Measurements from ENCODE around the gene FFAR3. TPM values are rescaled to one million over a fixed set of nuclear protein-coding genes. Genes with fewer than 3 reads are reported as not detected.

FFAR3 gene
- total RNA-seq, 4 donors from 2014 or later, result 0.87 TPM; not detected in 3

GRCh38 chr19:35328851-35329285, 29.4 kb upstream of the FFAR3 start, which contains the start of gene CD22:
CD22 (plus strand) TSS chr19:35329187; CDS start chr19:35332041, 2,854 bp downstream.
- Histone ChIP-seq H3K4me1 (no peaks in the 10 kb centered on the region), H3K36me3 (no peaks in the 10 kb centered on the region), H3K27me3 (no peaks in the 10 kb centered on the region), H3K9me3 (no peaks in the 10 kb centered on the region), H3K27ac (peak within 1 kb of the TSS in 1 of 4 donors; percentile 65), H3K4me3 (peak within 1 kb of the TSS in 1 of 4 donors; percentile 36)
- DNase-seq (ENCODE audit: low spot score in 2 of 2), result no peak
- TF ChIP-seq POLR2A (IDR thresholded peaks at IDR 0.05), result no peak
- TF ChIP-seq EP300 (IDR thresholded peaks at IDR 0.05), result no peak
- TF ChIP-seq CTCF (IDR thresholded peaks at IDR 0.05), result no peak
- 82 to 83% methylated on average over 12 of the region's 12 CpGs for WGBS, 2 donors

- Histone ChIP-seq H3K27ac (peak overlapping the region in 1 of 4 donors; percentile 65), H3K9me3 (no peaks in the 10 kb centered on the region), H3K4me3 (peak overlapping the region in 1 of 4 donors; percentile 36), H3K4me1 (no peaks in the 10 kb centered on the region), H3K27me3 (no peaks in the 10 kb centered on the region), H3K36me3 (no peaks in the 10 kb centered on the region)
- WGBS, 2 donors, result 62 to 85% methylated on average over 1 to 4 of the region's 4 CpGs
- TF ChIP-seq POLR2A (IDR thresholded peaks at IDR 0.05) (no peak), EP300 (IDR thresholded peaks at IDR 0.05) (no peak), CTCF (IDR thresholded peaks at IDR 0.05) (no peak)
- DNase-seq (ENCODE audit: low spot score in 2 of 2), result no peak
Measured at GRCh38 chr19:35329323-35329722, 28.9 kb upstream of the FFAR3 start.

GRCh38 chr19:35330475-35330874, 27.8 kb upstream of the FFAR3 start:
- DNase-seq (ENCODE audit: low spot score in 2 of 2), result no peak
- WGBS, 2 donors, result 74% methylated on average over 7 of the region's 7 CpGs
- Histone ChIP-seq H3K27me3 (no peaks in the 10 kb centered on the region), H3K9me3 (no peaks in the 10 kb centered on the region), H3K4me3 (no peak overlapping the region), H3K36me3 (no peaks in the 10 kb centered on the region), H3K27ac (peak overlapping the region in 1 of 4 donors; percentile 46), H3K4me1 (no peaks in the 10 kb centered on the region)
- no peak for TF ChIP-seq EP300 (IDR thresholded peaks at IDR 0.05)

- no peak overlapping the region for H3K4me3 ChIP-seq
- H3K27ac ChIP-seq, result no peak overlapping the region
- 84 to 86% methylated on average over 14 of the region's 14 CpGs for WGBS, 2 donors
- TF ChIP-seq POLR2A (IDR thresholded peaks at IDR 0.05), result no peak
- no peak for TF ChIP-seq EP300 (IDR thresholded peaks at IDR 0.05)
- no peak for TF ChIP-seq CTCF (IDR thresholded peaks at IDR 0.05)
- DNase-seq (ENCODE audit: low spot score in 2 of 2), result no peak
- no peaks in the 10 kb centered on the region for H3K9me3 ChIP-seq
- H3K36me3 ChIP-seq, result no peaks in the 10 kb centered on the region
- H3K4me1 ChIP-seq, result no peaks in the 10 kb centered on the region
- no peaks in the 10 kb centered on the region for H3K27me3 ChIP-seq
Measured at GRCh38 chr19:35331551-35332214, 26.6 kb upstream of the FFAR3 start.

GRCh38 chr19:35332817-35333216, 25.4 kb upstream of the FFAR3 start:
- H3K9me3 ChIP-seq, result no peaks in the 10 kb centered on the region
- H3K27me3 ChIP-seq, result no peaks in the 10 kb centered on the region
- H3K27ac ChIP-seq, result no peak overlapping the region
- no peak overlapping the region for H3K4me3 ChIP-seq
- H3K36me3 ChIP-seq, result no peaks in the 10 kb centered on the region
- 66 to 67% methylated on average over 12 of the region's 12 CpGs for WGBS, 2 donors
- no peaks in the 10 kb centered on the region for H3K4me1 ChIP-seq
- no peak for TF ChIP-seq EP300 (IDR thresholded peaks at IDR 0.05)
- no peak for TF ChIP-seq CTCF (IDR thresholded peaks at IDR 0.05)
- no peak for TF ChIP-seq POLR2A (IDR thresholded peaks at IDR 0.05)
- no peak for DNase-seq (ENCODE audit: low spot score in 2 of 2)
